Lung (tissue), 12 donors: ENCODE results near the gene KCND3. TPM values are rescaled to one million over a fixed set of nuclear protein-coding genes. Genes with fewer than 3 reads are reported as not detected.

Source experiments
- ATAC-seq: fragments of 200-7000 bp; cut with Tn5 transposase; one replicate; pipeline ENCODE4 v1.9.1; 2020; ENCODE audit warnings: moderate number of reproducible peaks; ENCODE audit not compliant: insufficient read depth, low FRiP score
- DNase-seq, 3 donors: peaks; one replicate each; pipeline ENCODE4 v3.0.0-alpha.2; 2013 to 2017
- H3K27ac ChIP-seq, 2 donors: one replicate each; pipeline ENCODE4 v1.5.1; 2013; ENCODE audit warnings: mild to moderate bottlenecking in 2 of 2, moderate library complexity in 2 of 2, control low read depth in 1 of 2, inconsistent platforms in 1 of 2, low read depth in 1 of 2, low read length in 1 of 2
- H3K27me3 ChIP-seq, 3 donors: one replicate each; pipeline ENCODE4 v1.5.1; 2013; ENCODE audit warnings: low read length in 2 of 3; ENCODE audit not compliant: control insufficient read depth in 3 of 3, insufficient read depth in 3 of 3
- H3K36me3 ChIP-seq, 4 donors: one replicate each; pipeline ENCODE4 v1.5.1; 2013; ENCODE audit warnings: low read length in 4 of 4, mild to moderate bottlenecking in 1 of 4, moderate library complexity in 1 of 4; ENCODE audit not compliant: control insufficient read depth in 4 of 4, insufficient read depth in 4 of 4
- H3K4me1 ChIP-seq, 5 donors: one replicate each; pipeline ENCODE4 v1.5.1; 2013; ENCODE audit warnings: low read length in 5 of 5, mild to moderate bottlenecking in 2 of 5, moderate library complexity in 1 of 5; ENCODE audit not compliant: control insufficient read depth in 5 of 5, insufficient read depth in 5 of 5
- H3K4me3 ChIP-seq: one replicate; pipeline ENCODE4 v1.5.1; 2013; ENCODE audit warnings: mild to moderate bottlenecking, control low read depth, moderate library complexity
- H3K9ac ChIP-seq, 2 donors: one replicate each; pipeline ENCODE4 v1.5.1; 2013; ENCODE audit warnings: low read length in 2 of 2, control low read depth in 1 of 2; ENCODE audit not compliant: insufficient read depth in 1 of 2
- H3K9me3 ChIP-seq, 4 donors: one replicate each; pipeline ENCODE4 v1.5.1; 2013; ENCODE audit warnings: low read length in 3 of 4, mild to moderate bottlenecking in 1 of 4, moderate library complexity in 1 of 4; ENCODE audit not compliant: control insufficient read depth in 4 of 4, insufficient read depth in 3 of 4
- WGBS, 2 donors: extraction: QIAGEN DNeasy Blood & Tissue Kit; methylation state at CpG; one replicate each; pipeline ENCODE4 v1.1.7; 2013; 5-methylcytosine and 5-hydroxymethylcytosine counted together
- polyA plus RNA-seq, 2 donors: library from polyadenylated mRNA; stranded (reverse); fragments of 200-250 nt; gene quantifications; one replicate each; pipeline ENCODE4 v1.2.1, GENCODE V29; 2013
- total RNA-seq, 2 donors: library from RNA; depleted of rRNA in 1 of 2; stranded (reverse); fragments of >200 nt in 1 of 2; gene quantifications; one replicate each; pipeline ENCODE4 v1.2.1, GENCODE V29; 2014 to 2021
- TF ChIP-seq, protein P1 (sequence below): IDR thresholded peaks from 2 replicates; pipeline ENCODE4 v1.5.1; 2012; ENCODE audit warnings: mild to moderate bottlenecking; ENCODE audit errors: control extremely low read depth, extremely low read depth
- donor health status: control.
- donor health status: control.
- donor health status: Bipolar disorder and iron deficiency.
- donor health status: healthy.
- donor health status: DM: yes; HTN: yes; CAD: no.

KCND3 gene
- total and polyA plus RNA-seq, 4 donors: 1.3 to 12.1 (median 4.9) TPM

GRCh38 chr1:111976332-111976731 lies 13.1 kb downstream of the KCND3 start:
- no peaks in the 10 kb centered on the region for H3K9me3 ChIP-seq
- H3K4me1 ChIP-seq: peaks cover 0 to 6% (median 0%) of the 10 kb centered on the region in 5 donors
- H3K4me3 ChIP-seq: no peak overlapping the region
- ATAC-seq (no peak), DNase-seq (no peak)
- H3K36me3 ChIP-seq: no peaks in the 10 kb centered on the region
- no peak overlapping the region for H3K9ac ChIP-seq
- TF ChIP-seq, protein P1, sequence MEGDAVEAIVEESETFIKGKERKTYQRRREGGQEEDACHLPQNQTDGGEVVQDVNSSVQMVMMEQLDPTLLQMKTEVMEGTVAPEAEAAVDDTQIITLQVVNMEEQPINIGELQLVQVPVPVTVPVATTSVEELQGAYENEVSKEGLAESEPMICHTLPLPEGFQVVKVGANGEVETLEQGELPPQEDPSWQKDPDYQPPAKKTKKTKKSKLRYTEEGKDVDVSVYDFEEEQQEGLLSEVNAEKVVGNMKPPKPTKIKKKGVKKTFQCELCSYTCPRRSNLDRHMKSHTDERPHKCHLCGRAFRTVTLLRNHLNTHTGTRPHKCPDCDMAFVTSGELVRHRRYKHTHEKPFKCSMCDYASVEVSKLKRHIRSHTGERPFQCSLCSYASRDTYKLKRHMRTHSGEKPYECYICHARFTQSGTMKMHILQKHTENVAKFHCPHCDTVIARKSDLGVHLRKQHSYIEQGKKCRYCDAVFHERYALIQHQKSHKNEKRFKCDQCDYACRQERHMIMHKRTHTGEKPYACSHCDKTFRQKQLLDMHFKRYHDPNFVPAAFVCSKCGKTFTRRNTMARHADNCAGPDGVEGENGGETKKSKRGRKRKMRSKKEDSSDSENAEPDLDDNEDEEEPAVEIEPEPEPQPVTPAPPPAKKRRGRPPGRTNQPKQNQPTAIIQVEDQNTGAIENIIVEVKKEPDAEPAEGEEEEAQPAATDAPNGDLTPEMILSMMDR: no peak
- WGBS, 2 donors: 56 to 63% methylated on average over 5 of the region's 5 CpGs
- peaks cover 0 to 8% (median 6%) of the 10 kb centered on the region in 3 donors for H3K27me3 ChIP-seq
- no peak overlapping the region for H3K27ac ChIP-seq

GRCh38 chr1:111973150-111973790 lies 16.2 kb downstream of the KCND3 start:
- H3K9ac ChIP-seq: no peak overlapping the region
- no peak overlapping the region for H3K4me3 ChIP-seq
- TF ChIP-seq, protein P1: no peak
- H3K4me1 ChIP-seq: peaks cover 0 to 2% (median 0%) of the 10 kb centered on the region in 5 donors
- H3K9me3 ChIP-seq: no peaks in the 10 kb centered on the region
- no peaks in the 10 kb centered on the region for H3K36me3 ChIP-seq
- H3K27me3 ChIP-seq: peaks cover 0 to 6% (median 3%) of the 10 kb centered on the region in 3 donors
- 43 to 50% methylated on average over 3 of the region's 3 CpGs for WGBS, 2 donors
- ATAC-seq (no peak), DNase-seq (no peak)
- no peak overlapping the region for H3K27ac ChIP-seq

GRCh38 chr1:111971396-111971795 lies 18.1 kb downstream of the KCND3 start:
- Histone ChIP-seq H3K27me3 (peaks cover 0 to 2% (median 0%) of the 10 kb centered on the region in 3 donors), H3K4me1 (no peaks in the 10 kb centered on the region), H3K4me3 (no peak overlapping the region), H3K36me3 (no peaks in the 10 kb centered on the region), H3K27ac (no peak overlapping the region), H3K9me3 (no peaks in the 10 kb centered on the region), H3K9ac (no peak overlapping the region)
- no peak for DNase-seq
- WGBS, 2 donors: 60 to 71% methylated on average over 1 of the region's 1 CpG
- TF ChIP-seq, protein P1: no peak
- no peak for ATAC-seq

DNA sequence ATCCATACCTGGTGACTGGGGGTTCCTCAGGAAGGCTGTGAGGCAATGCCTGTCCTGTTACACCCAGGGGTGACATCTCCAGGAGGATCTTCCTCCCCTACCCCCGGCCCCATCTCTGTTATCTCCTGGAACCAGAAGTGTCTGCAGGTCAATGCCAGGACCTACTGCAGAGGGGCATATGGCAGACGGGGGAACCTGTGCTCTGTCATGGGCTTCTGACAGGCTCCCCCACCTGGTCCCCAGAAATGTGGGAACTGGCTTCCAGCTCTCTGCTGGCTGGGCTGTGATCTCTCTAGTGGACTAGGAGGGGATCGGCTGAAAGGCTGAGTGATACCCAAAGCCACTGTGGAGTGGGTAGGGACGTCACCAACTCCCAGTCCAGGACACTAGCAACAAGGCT lies 21.0 kb downstream of the KCND3 start:
- DNase-seq (no peak), ATAC-seq (no peak)
- Histone ChIP-seq H3K4me3 (no peak overlapping the region), H3K9ac (no peak overlapping the region), H3K27me3 (peaks cover 0 to 2% (median 0%) of the 10 kb centered on the region in 3 donors), H3K9me3 (no peaks in the 10 kb centered on the region), H3K27ac (no peak overlapping the region), H3K4me1 (no peaks in the 10 kb centered on the region), H3K36me3 (no peaks in the 10 kb centered on the region)
- 70 to 72% methylated on average over 4 of the region's 4 CpGs for WGBS, 2 donors
- TF ChIP-seq, protein P1: no peak
